ENCODE data around the gene SNW1.

DNA sequence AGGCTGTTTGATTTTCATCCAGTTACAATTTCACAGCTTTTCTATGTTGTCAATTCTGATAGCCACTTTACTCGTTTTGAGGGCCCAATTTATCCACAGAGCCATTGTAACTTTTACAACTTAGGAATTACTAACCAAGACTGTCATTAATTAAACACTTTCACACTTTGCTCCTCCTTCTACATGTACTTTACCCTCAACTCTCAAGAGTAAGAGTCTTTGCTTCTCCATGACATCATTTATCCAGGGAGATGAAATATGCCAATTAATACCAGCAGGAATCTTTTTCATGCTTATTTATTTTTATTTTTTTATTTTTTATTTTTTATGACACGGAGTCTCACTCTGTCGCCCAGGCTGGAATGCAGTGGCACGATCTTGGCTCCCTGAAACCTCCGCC is 39.5 kb downstream of the SNW1 start:
- TF ChIP-seq, protein P1, sequence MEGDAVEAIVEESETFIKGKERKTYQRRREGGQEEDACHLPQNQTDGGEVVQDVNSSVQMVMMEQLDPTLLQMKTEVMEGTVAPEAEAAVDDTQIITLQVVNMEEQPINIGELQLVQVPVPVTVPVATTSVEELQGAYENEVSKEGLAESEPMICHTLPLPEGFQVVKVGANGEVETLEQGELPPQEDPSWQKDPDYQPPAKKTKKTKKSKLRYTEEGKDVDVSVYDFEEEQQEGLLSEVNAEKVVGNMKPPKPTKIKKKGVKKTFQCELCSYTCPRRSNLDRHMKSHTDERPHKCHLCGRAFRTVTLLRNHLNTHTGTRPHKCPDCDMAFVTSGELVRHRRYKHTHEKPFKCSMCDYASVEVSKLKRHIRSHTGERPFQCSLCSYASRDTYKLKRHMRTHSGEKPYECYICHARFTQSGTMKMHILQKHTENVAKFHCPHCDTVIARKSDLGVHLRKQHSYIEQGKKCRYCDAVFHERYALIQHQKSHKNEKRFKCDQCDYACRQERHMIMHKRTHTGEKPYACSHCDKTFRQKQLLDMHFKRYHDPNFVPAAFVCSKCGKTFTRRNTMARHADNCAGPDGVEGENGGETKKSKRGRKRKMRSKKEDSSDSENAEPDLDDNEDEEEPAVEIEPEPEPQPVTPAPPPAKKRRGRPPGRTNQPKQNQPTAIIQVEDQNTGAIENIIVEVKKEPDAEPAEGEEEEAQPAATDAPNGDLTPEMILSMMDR (IDR thresholded peaks at IDR 0.05; ENCODE audit: low read length): no peak
- no peak for TF ChIP-seq EZH2 (IDR thresholded peaks at IDR 0.05; ENCODE audit: borderline replicate concordance, low read length)

All from OCI-LY1 (cell line).